Stimulated activated CD8-positive, alpha-beta memory T cell treated with anti-CD3 and anti-CD28 coated beads, Interleukin-4, amount 100 ng/mL, for 1 hour (primary cell): Measurements from ENCODE around the gene CDKN2A.

Experiments used
- DNase-seq, 2 donors: peaks; one replicate each; pipeline ENCODE4 v3.0.0-alpha.2; 2020; ENCODE audit warnings: low read depth in 2 of 2, low spot score in 1 of 2

Gene CDKN2A

GRCh38 chr9:21945606-21946005 lies 48.6 kb downstream of the CDKN2A start:
- DNase-seq = no peak

- DNase-seq = no peak
Measured at GRCh38 chr9:21943464-21943863, 50.7 kb downstream of the CDKN2A start.

DNA sequence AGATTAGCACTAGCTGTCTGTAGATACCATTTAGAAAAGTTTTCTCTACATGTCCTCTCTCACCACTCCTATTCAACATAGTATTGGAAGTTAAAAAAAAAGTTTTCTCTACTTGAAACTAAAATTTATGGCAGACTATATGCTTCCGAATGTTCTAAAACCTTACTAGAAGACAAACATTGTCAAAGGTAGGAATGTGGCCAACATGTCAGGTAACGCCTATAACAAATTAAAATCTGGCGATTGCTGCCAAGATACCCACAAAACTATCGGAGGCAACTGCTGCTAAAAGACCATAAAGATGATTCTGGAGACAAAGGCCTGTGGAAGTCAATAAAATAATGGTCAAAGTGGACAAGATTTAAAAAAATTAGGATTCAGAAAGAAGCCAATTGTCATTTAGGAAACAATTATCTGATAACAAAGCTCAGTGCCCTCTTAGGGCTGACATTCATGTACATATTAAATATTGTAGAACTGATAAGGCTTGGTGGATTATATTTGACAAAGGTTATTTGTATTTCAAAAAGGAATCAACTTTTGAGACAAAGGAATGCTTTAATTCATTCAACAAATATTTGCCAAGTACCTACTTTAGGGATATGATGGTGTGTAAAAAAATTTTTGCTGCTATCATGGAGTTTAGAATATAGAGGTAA lies 52.7 kb downstream of the CDKN2A start:
- no peak for DNase-seq

DNA sequence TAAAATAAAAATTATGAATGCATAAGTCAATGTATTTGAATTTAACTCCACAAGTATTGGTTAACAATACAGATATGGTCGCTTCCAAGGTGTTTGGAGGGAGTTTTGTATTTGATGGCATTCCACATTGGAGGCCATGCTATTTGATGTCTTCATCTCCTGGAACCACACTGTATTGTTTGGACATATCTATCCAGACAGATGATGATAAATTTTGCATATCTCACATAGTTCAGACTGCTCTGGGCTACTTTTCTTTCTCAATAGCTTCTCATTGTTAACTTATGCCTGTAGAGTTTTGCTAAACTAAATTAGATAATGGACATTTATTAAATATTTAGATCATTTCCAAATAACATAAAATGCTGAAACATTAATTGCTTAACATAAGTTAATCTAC lies 58.0 kb downstream of the CDKN2A start:
- DNase-seq = no peak

DNA sequence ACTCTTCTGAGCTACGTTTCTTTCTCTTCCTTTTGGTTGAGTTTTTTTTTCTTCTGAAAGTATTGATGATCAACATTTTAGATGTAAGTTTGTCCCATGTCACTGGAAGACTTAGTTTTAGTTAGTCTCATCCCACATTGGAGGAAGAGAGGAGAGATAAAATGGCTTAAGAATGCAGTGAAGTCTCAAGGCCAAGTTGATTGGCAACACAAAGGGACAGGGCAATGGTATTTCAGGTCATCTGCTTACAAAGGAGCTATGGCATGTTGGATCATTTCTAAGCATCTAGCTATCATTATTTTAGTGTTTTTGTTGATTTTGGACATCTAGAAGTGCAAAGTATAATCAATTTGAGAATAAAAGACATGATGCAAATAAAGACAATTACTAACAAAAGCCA lies 58.6 kb downstream of the CDKN2A start:
- DNase-seq = no peak

GRCh38 chr9:21933865-21934264 lies 60.3 kb downstream of the CDKN2A start:
- no peak for DNase-seq

- DNase-seq = no peak
Measured at GRCh38 chr9:21933281-21933680, 60.9 kb downstream of the CDKN2A start.

- DNase-seq = no peak
Measured at GRCh38 chr9:21931428-21931827, 62.8 kb downstream of the CDKN2A start.

- DNase-seq = no peak
Measured at GRCh38 chr9:21927752-21928151, 66.4 kb downstream of the CDKN2A start.

DNA sequence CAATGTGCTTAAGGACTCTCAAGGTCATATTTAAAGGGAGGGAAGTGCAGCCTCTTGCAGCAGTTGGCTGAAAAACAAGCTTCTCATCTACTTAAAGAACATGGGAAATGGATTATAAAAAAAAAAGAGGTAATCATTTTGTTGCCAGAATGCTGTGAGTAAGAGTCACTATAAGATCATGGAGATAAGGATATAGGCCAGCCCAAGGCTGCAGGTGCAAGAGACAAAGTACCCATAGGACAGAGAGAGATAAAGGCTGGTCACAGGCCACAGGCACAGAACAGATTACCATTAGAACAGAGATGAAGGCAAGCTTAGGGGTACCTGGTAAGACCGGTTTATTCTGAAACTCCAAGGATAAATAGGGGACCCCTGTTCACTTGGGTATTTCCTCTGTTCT lies 70.5 kb downstream of the CDKN2A start:
- DNase-seq = no peak

- peak in 1 of 2 donors; percentile 2 for DNase-seq
Measured at GRCh38 chr9:21919377-21920362, 74.5 kb downstream of the CDKN2A start.
